Coronary artery (tissue), 2 donors: ENCODE measurements around the gene LAMA5.

Source experiments
- DNase-seq: peaks from one replicate; pipeline ENCODE4 v3.0.0-alpha.2; 2017; ENCODE audit warnings: low spot score
- H3K27ac ChIP-seq, 2 donors: fragments of 200-600 bp; sonication (generic); one replicate each; pipeline ENCODE4 v1.5.1; 2016 to 2019
- H3K4me3 ChIP-seq: fragments of 200-600 bp; sonication (generic); 2 replicates; pipeline ENCODE4 v1.5.1; 2016; ENCODE audit warnings: mild to moderate bottlenecking, moderate library complexity
- CTCF ChIP-seq: fragments of 200-600 bp; sonication (generic); IDR thresholded peaks from one replicate; pipeline ENCODE4 v1.5.1; 2019; ENCODE audit warnings: antibody characterized with exemption

LAMA5 gene

DNA sequence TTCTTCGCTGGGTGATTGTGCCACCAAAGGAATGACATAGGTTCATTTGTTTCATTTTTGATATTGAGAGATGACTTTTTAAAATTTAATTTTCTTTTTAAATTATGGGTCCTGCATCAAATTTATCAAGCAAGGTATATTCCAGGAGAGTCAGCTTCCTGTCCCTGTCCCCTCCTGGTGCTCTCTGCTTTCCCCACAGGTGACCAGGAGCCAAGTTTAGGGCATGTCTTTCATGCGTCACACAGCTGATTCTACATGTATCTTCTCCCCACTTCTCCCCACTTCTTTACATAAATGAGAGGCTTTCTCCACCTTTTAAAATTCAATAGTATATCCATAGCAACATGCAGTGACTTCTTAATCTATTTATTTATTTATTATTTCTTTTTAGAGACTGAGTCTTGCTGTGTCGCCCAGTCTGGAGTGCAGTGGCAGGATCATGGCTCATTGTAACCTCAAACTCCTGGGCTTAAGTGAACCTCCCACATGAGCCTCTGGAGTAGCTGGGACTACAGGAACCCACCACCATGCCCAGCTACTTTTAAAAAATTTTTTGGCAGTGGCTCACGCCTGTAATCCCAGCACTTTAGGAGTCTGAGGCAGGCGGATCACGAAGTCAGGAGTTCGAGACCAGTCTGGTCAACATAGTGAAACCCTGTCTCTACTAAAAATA, 98.7 kb downstream of the LAMA5 start:
- Histone ChIP-seq H3K27ac (no peak overlapping the region), H3K4me3 (no peak overlapping the region)
- no peak for TF ChIP-seq CTCF
- DNase-seq = no peak

- no peak for TF ChIP-seq CTCF
- DNase-seq = no peak
- no peak overlapping the region for H3K27ac ChIP-seq
- no peak overlapping the region for H3K4me3 ChIP-seq
These were observed 99.6 kb downstream of the LAMA5 start for GRCh38 chr20:62267543-62267942.

DNA sequence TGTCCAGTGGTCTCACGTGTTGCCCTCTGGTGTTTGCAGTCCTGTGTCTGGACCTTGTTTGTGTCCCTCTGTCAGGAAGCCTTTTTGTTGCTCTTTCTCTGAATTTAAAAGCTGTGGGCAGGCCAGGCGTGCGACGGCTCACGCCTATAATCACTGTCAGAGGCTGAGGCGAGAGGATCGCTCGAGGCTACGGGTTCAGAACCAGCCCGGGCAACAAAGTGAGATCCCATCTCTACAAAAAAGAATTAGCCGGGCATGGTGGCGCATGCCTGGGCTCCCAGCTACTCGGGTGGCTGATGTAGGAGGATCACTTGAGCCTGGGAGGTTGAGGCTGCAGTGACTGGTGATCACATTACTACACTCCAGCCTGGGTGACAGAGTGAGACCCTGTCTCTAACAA, 100.3 kb downstream of the LAMA5 start:
- no peak for TF ChIP-seq CTCF
- Histone ChIP-seq H3K4me3 (no peak overlapping the region), H3K27ac (no peak overlapping the region)
- DNase-seq = no peak

DNA sequence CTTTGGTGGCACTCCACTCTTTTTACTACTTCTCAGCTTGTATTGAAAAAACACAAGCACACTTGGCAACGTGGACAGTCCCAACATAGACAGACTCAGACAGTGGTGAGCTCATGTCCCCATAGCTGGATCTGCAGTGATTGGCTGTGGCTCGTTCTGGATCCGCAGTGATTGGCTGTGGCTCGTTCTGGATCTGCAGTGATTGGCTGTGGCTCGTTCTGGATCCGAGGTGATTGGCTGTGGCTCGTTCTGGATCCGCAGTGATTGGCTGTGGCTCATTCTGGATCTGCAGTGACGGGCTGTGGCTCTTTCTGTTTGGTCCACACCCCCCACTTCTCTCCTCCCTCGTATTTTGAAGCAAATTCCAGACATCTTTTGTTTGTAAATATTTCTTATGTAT, 100.8 kb downstream of the LAMA5 start:
- no peak for DNase-seq
- no peak for TF ChIP-seq CTCF
- H3K27ac ChIP-seq = no peak overlapping the region
- H3K4me3 ChIP-seq = no peak overlapping the region

GRCh38 chr20:62265365-62265764, 101.7 kb downstream of the LAMA5 start:
- DNase-seq = no peak
- no peak overlapping the region for H3K4me3 ChIP-seq
- TF ChIP-seq CTCF = no peak
- no peak overlapping the region for H3K27ac ChIP-seq

- Histone ChIP-seq H3K4me3 (no peak overlapping the region), H3K27ac (no peak overlapping the region)
- TF ChIP-seq CTCF = no peak
- DNase-seq = no peak
These were observed 103.7 kb downstream of the LAMA5 start for GRCh38 chr20:62263396-62263795.

- no peak for DNase-seq
- Histone ChIP-seq H3K4me3 (no peak overlapping the region), H3K27ac (no peak overlapping the region)
- TF ChIP-seq CTCF = no peak
These were observed 105.0 kb downstream of the LAMA5 start for GRCh38 chr20:62262064-62262463.
